GM10847 (cell line): ENCODE results near the gene KLF3.

ENCODE experiments used
- POLR2A ChIP-seq: IDR thresholded peaks from 2 replicates; pipeline ENCODE4 v1.6.1; 2011; ENCODE audit not compliant: insufficient read length; ENCODE audit errors: extremely low read depth

KLF3 gene

DNA sequence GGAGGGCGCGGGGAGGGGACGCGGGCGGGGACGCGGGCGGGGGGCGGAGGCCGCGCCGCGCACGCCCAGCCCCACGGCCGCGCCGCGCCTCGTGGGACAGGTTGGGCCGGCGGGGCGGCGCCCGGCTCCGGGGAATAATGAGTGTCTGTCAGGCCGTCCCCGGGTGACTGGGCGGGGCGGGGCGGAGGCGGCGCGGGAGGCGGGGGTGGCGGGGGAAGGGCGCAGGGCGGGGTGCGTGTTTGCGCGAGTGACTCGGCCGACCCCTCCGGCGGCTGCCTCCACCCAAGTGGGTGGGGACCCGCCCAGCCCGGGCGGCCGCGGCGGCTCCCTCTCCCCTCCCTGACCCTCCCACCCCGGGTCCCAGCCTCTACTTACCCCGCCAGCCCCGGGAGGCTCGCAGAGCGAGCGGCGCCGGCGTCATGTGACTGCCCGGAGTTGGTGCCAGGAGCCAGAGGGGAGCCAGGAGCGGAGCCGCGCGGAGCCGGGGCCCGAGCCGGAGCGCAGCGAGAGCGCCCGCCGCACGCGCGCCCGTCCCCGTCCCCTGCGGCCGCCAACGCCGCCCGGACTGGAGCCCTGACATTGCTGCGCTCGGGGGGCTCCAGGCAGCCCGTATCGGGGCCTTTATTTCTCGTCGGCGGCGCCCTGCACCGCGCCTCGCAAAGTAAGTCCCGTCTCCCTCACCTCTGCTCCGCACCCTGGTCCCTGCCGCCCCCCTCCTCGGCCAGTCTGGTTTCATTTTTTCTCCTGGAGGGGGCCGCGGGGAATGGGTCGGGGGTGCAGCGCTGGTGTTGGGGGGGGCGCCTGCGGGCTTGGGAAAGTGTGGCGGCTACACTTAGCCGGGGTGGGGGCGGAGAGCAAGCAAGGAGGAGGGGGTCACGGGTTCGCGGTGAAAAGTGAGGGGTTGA, at the start of gene KLF3:
Gene KLF3 (plus strand): TSS at position 399 of the 905 bp plus-strand sequence. CDS start 16,427 bp downstream, outside the sequence.
- no peak for TF ChIP-seq POLR2A

- no peak for TF ChIP-seq POLR2A
Measured at GRCh38 chr4:38614231-38614630, 49.8 kb upstream of the KLF3 start.

DNA sequence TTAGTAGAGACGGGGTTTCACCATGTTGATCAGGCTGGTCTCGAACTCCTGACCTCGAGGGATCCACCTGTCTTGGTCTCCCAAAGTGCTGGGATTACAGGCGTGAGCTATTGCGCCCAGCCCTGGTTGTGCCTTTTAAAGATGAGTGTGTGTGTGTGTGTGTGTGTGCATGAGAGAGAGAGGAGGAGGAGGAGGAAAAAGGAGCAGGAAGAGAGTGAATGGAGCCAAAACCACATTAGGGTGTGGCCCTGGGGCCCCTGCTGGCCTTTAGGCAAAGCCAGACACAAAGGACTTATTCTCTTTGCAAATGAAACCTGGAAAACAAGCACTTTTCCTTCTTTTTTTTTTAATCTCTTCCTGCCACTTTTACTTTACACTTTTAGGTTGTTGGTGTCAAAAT, 48.2 kb upstream of the KLF3 start:
- TF ChIP-seq POLR2A: no peak

DNA sequence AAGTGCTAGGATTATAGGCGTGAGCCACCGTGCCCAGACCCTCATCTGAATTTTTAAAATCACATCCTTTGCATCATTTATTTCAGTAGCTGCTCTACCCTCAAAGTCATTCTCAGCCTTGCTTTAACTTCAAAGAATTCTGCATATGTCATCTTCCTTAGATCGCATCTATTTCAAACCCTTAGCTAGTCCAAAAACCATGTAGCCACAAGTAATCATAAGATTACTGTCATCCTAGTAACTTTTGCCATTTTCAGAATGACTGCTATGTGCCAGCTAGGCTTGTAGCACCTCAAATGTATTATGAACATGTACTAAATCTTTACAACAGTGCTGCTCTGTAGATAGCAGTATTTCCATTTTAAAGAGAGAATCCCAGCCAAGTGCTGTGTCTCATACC, 45.5 kb upstream of the KLF3 start:
- TF ChIP-seq POLR2A: no peak

- TF ChIP-seq POLR2A: no peak
Measured at GRCh38 chr4:38619316-38619715, 44.7 kb upstream of the KLF3 start.

GRCh38 chr4:38620065-38620464, 43.9 kb upstream of the KLF3 start:
- TF ChIP-seq POLR2A: no peak

GRCh38 chr4:38620527-38621027, 43.4 kb upstream of the KLF3 start:
- no peak for TF ChIP-seq POLR2A

- no peak for TF ChIP-seq POLR2A
Measured at GRCh38 chr4:38621028-38621684, 42.8 kb upstream of the KLF3 start.

- no peak for TF ChIP-seq POLR2A
Measured at GRCh38 chr4:38621831-38622230, 42.2 kb upstream of the KLF3 start.

GRCh38 chr4:38623260-38623659, 40.7 kb upstream of the KLF3 start:
- TF ChIP-seq POLR2A: no peak

- TF ChIP-seq POLR2A: no peak
Measured at GRCh38 chr4:38624311-38624710, 39.7 kb upstream of the KLF3 start.

DNA sequence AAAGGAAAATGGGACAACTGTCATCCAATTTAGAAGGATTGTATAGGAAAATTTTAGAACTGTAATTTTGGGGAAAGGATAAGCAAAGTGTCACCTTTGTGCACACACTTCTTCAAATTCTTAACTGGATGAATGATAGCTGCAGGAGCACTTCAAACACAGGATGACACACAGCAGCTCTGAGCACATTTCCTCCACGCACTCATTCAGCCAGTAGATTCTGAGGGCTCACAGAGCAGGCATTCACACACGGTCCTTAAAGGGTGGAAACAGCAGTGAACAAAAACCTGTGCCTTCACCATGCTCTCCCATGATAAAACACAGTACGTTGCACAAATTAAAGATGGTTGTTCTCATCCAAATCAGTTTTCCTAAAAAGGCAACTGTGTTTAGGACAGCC, 38.5 kb upstream of the KLF3 start:
- no peak for TF ChIP-seq POLR2A

GRCh38 chr4:38630519-38630918, 33.5 kb upstream of the KLF3 start:
- TF ChIP-seq POLR2A: no peak

DNA sequence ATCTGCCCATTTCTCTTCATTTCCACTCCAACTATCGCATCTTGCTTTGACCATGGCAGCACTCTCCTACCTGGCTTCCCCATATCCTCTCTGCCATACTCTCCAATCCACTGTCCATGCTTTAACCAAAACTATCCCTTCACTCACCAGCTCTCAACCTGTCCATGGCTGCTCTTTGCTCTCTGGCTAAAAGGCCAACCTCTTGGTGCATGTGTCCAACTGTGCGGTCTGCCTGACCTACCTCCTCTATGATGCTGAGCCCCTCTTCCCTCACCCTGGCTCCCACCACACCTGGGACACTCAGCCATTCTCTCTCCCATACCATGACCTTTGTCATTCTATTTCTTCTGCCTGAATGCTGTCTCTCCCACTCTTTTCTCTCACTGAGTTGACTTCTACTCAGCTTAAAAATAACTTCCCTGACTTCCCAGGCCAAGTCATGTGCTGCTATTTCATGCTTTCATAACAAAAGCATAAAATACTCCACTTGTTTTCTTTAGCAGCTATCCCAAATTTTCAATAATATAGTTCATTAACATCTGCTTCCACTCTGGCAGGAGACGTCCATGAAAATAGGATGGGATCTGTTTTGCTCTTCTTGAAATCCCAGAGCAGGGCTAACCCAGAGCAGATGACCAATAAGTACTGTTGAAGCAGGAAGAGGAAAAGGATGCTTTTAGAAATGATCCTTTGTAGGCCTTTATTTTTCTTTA, 29.8 kb upstream of the KLF3 start:
- TF ChIP-seq POLR2A: no peak

DNA sequence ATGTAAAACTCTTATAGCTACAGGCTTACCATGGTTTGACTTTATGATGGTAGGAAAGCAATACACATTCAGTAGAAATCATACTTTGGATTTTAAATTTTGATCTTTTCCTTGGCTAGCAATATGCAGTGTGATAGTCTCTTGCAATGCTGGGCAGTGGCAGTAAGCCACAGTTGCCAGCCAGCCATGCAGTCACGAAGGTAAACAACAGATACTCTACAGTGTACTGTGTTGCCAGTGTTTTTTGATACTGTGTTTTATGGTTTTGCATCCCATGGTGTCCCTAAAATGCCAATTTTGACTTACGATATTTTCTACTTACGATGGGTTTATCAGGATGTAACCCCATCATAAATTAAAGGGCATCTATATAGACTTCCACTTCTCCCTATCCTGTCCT, 24.8 kb upstream of the KLF3 start:
- no peak for TF ChIP-seq POLR2A

DNA sequence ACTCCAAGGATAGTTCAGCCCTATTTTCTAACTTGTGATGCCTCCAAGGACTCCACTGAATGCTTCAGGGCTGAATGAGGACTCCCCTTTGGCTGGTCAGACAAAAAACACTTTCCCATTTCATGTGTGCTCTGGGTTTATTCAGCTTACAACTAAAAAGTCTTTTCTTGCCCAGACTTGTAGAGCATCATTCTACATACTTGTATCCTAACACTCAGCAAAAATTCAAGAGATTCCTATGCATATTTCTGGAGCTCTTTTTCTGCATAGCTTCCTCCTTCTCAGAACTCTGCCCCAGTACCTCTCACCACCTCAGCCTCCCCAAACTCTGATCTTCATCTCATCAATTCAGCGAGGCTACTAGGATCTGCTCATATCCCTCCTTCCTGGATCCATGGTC, 22.2 kb upstream of the KLF3 start:
- no peak for TF ChIP-seq POLR2A
